Neural progenitor cell (in vitro differentiated cells): ENCODE measurements around the gene NUFIP1. TPM values are rescaled to one million over a fixed set of nuclear protein-coding genes. Genes with fewer than 3 reads are reported as not detected.
"Not testable (repeated sequence)": the region's sequence is repeated elsewhere in the genome, so short reads cannot be mapped to it uniquely, and the experiment has no call there.

Source experiments
- DNase-seq: peaks from one replicate; pipeline ENCODE4 v3.0.0-alpha.2; 2016; ENCODE audit warnings: low spot score
- H2AFZ ChIP-seq: fragments of 200-600 bp; sonication (generic); replicated peaks from 2 replicates; pipeline ENCODE4 v1.6.1; 2016; ENCODE audit warnings: antibody characterized with exemption
- H3F3A ChIP-seq: fragments of 200-600 bp; sonication (generic); 2 replicates; pipeline ENCODE4 v1.6.1; 2016; ENCODE audit warnings: antibody characterized with exemption, low read depth
- H3K27ac ChIP-seq: fragments of 200-600 bp; sonication (generic); 2 replicates; pipeline ENCODE4 v1.5.1; 2016; ENCODE audit warnings: mild to moderate bottlenecking
- H3K27me3 ChIP-seq: fragments of 200-600 bp; sonication (generic); 2 replicates; pipeline ENCODE4 v1.6.1; 2016; ENCODE audit warnings: mild to moderate bottlenecking, moderate library complexity
- H3K36me3 ChIP-seq: fragments of 200-600 bp; sonication (generic); 2 replicates; pipeline ENCODE4 v1.5.1; 2016
- H3K4me1 ChIP-seq: fragments of 200-600 bp; sonication (generic); 2 replicates; pipeline ENCODE4 v1.6.1; 2016; ENCODE audit warnings: mixed run types
- H3K4me2 ChIP-seq: fragments of 200-600 bp; sonication (generic); 2 replicates; pipeline ENCODE4 v1.6.1; 2016
- H3K4me3 ChIP-seq: fragments of 200-600 bp; sonication (generic); 2 replicates; pipeline ENCODE4 v1.5.1; 2016
- H3K79me2 ChIP-seq: fragments of 200-600 bp; sonication (generic); 2 replicates; pipeline ENCODE4 v1.6.1; 2016; ENCODE audit warnings: low read depth
- H3K9ac ChIP-seq: fragments of 200-600 bp; sonication (generic); 2 replicates; pipeline ENCODE4 v1.6.1; 2016
- H3K9me3 ChIP-seq: fragments of 200-600 bp; sonication (generic); 2 replicates; pipeline ENCODE4 v1.5.1; 2016; ENCODE audit warnings: low read depth
- H4K20me1 ChIP-seq: fragments of 200-600 bp; sonication (generic); 2 replicates; pipeline ENCODE4 v1.6.1; 2016; ENCODE audit warnings: low read depth
- H3K27ac Mint-ChIP-seq: 3 replicates; pipeline ENCODE4 v1.8.0; 2021; ENCODE audit warnings: mixed read lengths
- H3K27me3 Mint-ChIP-seq: 2 replicates; pipeline ENCODE4 v1.8.0; 2022; ENCODE audit warnings: low read depth, mild to moderate bottlenecking, inconsistent platforms, moderate library complexity, mixed read lengths; ENCODE audit not compliant: insufficient read depth
- H3K36me3 Mint-ChIP-seq: 3 replicates; pipeline ENCODE4 v1.8.0; 2021; ENCODE audit warnings: mixed read lengths
- H3K4me1 Mint-ChIP-seq: 3 replicates; pipeline ENCODE4 v1.8.0; 2021; ENCODE audit warnings: mixed read lengths
- H3K4me3 Mint-ChIP-seq: 3 replicates; pipeline ENCODE4 v1.8.0; 2021; ENCODE audit warnings: mild to moderate bottlenecking, moderate library complexity, mixed read lengths
- H3K9me3 Mint-ChIP-seq: 3 replicates; pipeline ENCODE4 v1.8.0; 2020; ENCODE audit warnings: mixed read lengths
- EZH2 ChIP-seq: fragments of 200-600 bp; sonication (generic); IDR thresholded peaks from 2 replicates; pipeline ENCODE4 v1.6.1; 2017; ENCODE audit warnings: antibody characterized with exemption, mild to moderate bottlenecking, moderate library complexity
- EZH2phosphoT487 ChIP-seq: fragments of 200-600 bp; sonication (generic); IDR thresholded peaks from 2 replicates; pipeline ENCODE4 v1.6.1; 2017; ENCODE audit warnings: antibody characterized with exemption
- total RNA-seq: library from RNA; depleted of rRNA; stranded (reverse); fragments of >200 nt; gene quantifications from 2 replicates; pipeline ENCODE4 v1.2.3, GENCODE V29; 2015; ENCODE audit warnings: low replicate concordance
- TF ChIP-seq, protein P1 (sequence below): fragments of 200-600 bp; sonication (generic); IDR thresholded peaks from 2 replicates; pipeline ENCODE4 v1.5.1; 2017; ENCODE audit warnings: antibody characterized with exemption, mild to moderate bottlenecking

NUFIP1 gene
- total RNA-seq, 1 donor from 2014 or later, result 12.9 TPM

DNA sequence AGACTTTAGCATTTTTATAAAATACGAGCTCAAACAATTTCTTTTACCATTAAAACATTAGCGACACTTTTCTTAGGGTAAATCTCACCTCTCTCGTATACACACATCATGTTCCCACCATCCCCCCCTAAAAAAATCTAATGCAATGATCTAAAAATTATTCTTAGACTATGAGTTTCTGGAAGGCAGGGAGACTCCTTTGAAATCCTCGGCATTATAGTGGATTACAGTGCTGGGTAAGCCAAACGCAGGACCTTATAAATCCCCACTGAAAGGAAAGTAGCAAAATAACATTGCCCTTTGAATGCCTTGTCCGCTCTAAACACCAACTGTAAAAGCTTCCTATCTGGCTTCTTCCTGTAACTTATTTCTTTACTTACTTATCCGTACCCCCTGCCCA lies 35.0 kb downstream of the NUFIP1 start:
- no peak overlapping the region for H2AFZ ChIP-seq
- H3K9ac ChIP-seq, result no peak overlapping the region
- Mint-ChIP-seq H3K36me3 (peaks cover 10% of the 10 kb centered on the region), H3K4me1 (peaks cover 10% of the 10 kb centered on the region), H3K4me3 (no peak overlapping the region), H3K27ac (no peak overlapping the region), H3K27me3 (no peaks in the 10 kb centered on the region), H3K9me3 (no peaks in the 10 kb centered on the region)
- TF ChIP-seq EZH2phosphoT487 (no peak), EZH2 (no peak)
- TF ChIP-seq, protein P1, sequence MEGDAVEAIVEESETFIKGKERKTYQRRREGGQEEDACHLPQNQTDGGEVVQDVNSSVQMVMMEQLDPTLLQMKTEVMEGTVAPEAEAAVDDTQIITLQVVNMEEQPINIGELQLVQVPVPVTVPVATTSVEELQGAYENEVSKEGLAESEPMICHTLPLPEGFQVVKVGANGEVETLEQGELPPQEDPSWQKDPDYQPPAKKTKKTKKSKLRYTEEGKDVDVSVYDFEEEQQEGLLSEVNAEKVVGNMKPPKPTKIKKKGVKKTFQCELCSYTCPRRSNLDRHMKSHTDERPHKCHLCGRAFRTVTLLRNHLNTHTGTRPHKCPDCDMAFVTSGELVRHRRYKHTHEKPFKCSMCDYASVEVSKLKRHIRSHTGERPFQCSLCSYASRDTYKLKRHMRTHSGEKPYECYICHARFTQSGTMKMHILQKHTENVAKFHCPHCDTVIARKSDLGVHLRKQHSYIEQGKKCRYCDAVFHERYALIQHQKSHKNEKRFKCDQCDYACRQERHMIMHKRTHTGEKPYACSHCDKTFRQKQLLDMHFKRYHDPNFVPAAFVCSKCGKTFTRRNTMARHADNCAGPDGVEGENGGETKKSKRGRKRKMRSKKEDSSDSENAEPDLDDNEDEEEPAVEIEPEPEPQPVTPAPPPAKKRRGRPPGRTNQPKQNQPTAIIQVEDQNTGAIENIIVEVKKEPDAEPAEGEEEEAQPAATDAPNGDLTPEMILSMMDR, result no peak
- no peak overlapping the region for H3K27ac ChIP-seq
- no peaks in the 10 kb centered on the region for H3K27me3 ChIP-seq
- H3K79me2 ChIP-seq, result no peaks in the 10 kb centered on the region
- H3K36me3 ChIP-seq, result peaks cover 4% of the 10 kb centered on the region
- no peak overlapping the region for H3K4me3 ChIP-seq
- peaks cover 9% of the 10 kb centered on the region for H3K4me1 ChIP-seq
- DNase-seq, result no peak
- H3K9me3 ChIP-seq, result no peaks in the 10 kb centered on the region
- H3K4me2 ChIP-seq, result no peak overlapping the region
- no peaks in the 10 kb centered on the region for H3F3A ChIP-seq
- no peaks in the 10 kb centered on the region for H4K20me1 ChIP-seq

- Mint-ChIP-seq H3K27ac (no peak overlapping the region), H3K4me3 (no peak overlapping the region), H3K27me3 (no peaks in the 10 kb centered on the region), H3K4me1 (peaks cover 10% of the 10 kb centered on the region), H3K36me3 (peaks cover 13% of the 10 kb centered on the region), H3K9me3 (no peaks in the 10 kb centered on the region)
- no peak overlapping the region for H3K9ac ChIP-seq
- DNase-seq, result no peak
- H3K79me2 ChIP-seq, result no peaks in the 10 kb centered on the region
- H3K4me3 ChIP-seq, result no peak overlapping the region
- H3K27ac ChIP-seq, result no peak overlapping the region
- H4K20me1 ChIP-seq, result no peaks in the 10 kb centered on the region
- H3K27me3 ChIP-seq, result no peaks in the 10 kb centered on the region
- TF ChIP-seq EZH2 (no peak), EZH2phosphoT487 (no peak)
- TF ChIP-seq, protein P1, result no peak
- H2AFZ ChIP-seq, result no peak overlapping the region
- H3F3A ChIP-seq, result no peaks in the 10 kb centered on the region
- no peaks in the 10 kb centered on the region for H3K9me3 ChIP-seq
- H3K36me3 ChIP-seq, result peaks cover under 1% of the 10 kb centered on the region
- no peak overlapping the region for H3K4me2 ChIP-seq
- peaks cover 9% of the 10 kb centered on the region for H3K4me1 ChIP-seq
Measured at GRCh38 chr13:44952671-44953070, 36.6 kb downstream of the NUFIP1 start.

DNA sequence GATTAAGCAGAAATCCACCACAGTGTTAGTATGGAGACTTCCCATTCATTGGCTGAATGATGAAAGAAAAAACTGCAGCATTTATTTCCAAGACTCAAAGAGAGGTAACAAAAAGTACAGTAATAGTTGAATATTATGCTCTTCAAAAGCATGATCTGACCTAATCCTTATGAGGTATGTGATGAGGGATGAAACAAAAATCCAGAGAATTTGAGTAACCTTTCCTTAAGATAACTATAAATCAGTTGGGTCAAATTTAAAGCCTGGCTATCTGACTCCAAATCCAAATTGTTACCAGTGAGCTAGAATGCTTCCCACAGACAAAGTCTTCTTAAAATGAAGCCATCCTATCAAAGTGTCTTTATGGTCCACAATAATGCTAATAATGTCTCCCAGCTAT lies 38.1 kb downstream of the NUFIP1 start:
- Histone ChIP-seq H3K27me3 (no peaks in the 10 kb centered on the region), H3K79me2 (no peaks in the 10 kb centered on the region), H3K9me3 (no peaks in the 10 kb centered on the region), H3K4me3 (no peak overlapping the region), H3K9ac (no peak overlapping the region), H2AFZ (no peak overlapping the region), H3F3A (no peaks in the 10 kb centered on the region), H4K20me1 (no peaks in the 10 kb centered on the region), H3K4me1 (peaks cover 9% of the 10 kb centered on the region), H3K27ac (no peak overlapping the region), H3K4me2 (no peak overlapping the region), H3K36me3 (no peaks in the 10 kb centered on the region)
- no peak for DNase-seq
- no peak for TF ChIP-seq EZH2
- no peak for TF ChIP-seq EZH2phosphoT487
- TF ChIP-seq, protein P1, result no peak
- Mint-ChIP-seq H3K4me1 (peaks cover 10% of the 10 kb centered on the region), H3K9me3 (no peaks in the 10 kb centered on the region), H3K27ac (no peak overlapping the region), H3K36me3 (peaks cover 13% of the 10 kb centered on the region), H3K27me3 (no peaks in the 10 kb centered on the region), H3K4me3 (no peak overlapping the region)

DNA sequence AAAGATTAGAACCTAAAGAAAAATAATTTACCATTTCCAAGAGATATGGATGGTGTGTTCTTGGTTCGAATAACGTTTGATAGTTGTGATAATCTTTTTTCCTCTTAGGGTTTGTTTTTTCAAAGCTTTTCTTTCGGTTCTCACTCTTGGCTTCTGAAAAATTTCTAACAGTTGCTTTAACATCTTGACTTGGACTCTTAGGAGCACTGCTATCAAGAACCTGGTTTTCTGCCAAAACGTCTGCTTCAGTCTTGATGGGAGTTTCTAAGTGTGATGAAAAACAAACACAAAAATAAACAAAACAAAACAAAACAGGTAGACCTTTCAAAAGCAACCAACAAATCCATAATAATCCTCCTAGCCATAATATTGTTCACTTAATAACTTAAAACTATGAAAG lies 45.9 kb downstream of the NUFIP1 start:
- H3K27me3 Mint-ChIP-seq, H3K4me1 Mint-ChIP-seq, H3K4me2 ChIP-seq, H3K27me3 ChIP-seq, H2AFZ ChIP-seq, H3K79me2 ChIP-seq, H3K9me3 Mint-ChIP-seq, H4K20me1 ChIP-seq, H3K36me3 Mint-ChIP-seq, H3K27ac Mint-ChIP-seq, H3K9ac ChIP-seq, H3K9me3 ChIP-seq, H3K27ac ChIP-seq, H3F3A ChIP-seq, H3K4me3 ChIP-seq, DNase-seq, H3K4me1 ChIP-seq, H3K4me3 Mint-ChIP-seq: not testable (repeated sequence)
- peaks cover 16% of the 10 kb centered on the region for H3K36me3 ChIP-seq
